Mucosa of descending colon (tissue), 3 donors: ENCODE results near the gene CMTM4. TPM values are rescaled to one million over a fixed set of nuclear protein-coding genes. Genes with fewer than 3 reads are reported as not detected.
"Not testable (repeated sequence)": the region's sequence is repeated elsewhere in the genome, so short reads cannot be mapped to it uniquely, and the experiment has no call there.

Experiments used
- ATAC-seq: fragments of 200-7000 bp; cut with Tn5 transposase; one replicate; pipeline ENCODE4 v1.9.1; 2020; ENCODE audit warnings: mild to moderate bottlenecking, moderate library complexity
- DNase-seq, 3 donors: peaks; one replicate each; pipeline ENCODE4 v3.0.0-alpha.2; 2020
- H3K36me3 ChIP-seq: fragments of 200-600 bp; one replicate; pipeline ENCODE4 v1.8.0; 2021; ENCODE audit warnings: low read depth, mild to moderate bottlenecking
- H3K4me1 ChIP-seq: fragments of 200-600 bp; one replicate; pipeline ENCODE4 v1.8.0; 2021; ENCODE audit warnings: low read depth, mild to moderate bottlenecking
- H3K4me3 ChIP-seq: fragments of 200-600 bp; one replicate; pipeline ENCODE4 v1.8.0; 2021; ENCODE audit warnings: mild to moderate bottlenecking
- H3K9me3 ChIP-seq: fragments of 200-600 bp; one replicate; pipeline ENCODE4 v1.8.0; 2021; ENCODE audit warnings: mild to moderate bottlenecking
- CTCF ChIP-seq: fragments of 200-600 bp; IDR thresholded peaks from one replicate; pipeline ENCODE4 v1.8.0; 2022; ENCODE audit warnings: antibody characterized with exemption, mild to moderate bottlenecking
- intact Hi-C, 2 donors: fragments of 100-400 bp; cut with DNase I in 1 of 2; cut with micrococcal nuclease in 1 of 2; formaldehyde crosslinking; loops; one replicate each; pipeline versions ENCODE4 v1.11.0 to v1.11.1; 2022; cut with DNase I, micrococcal nuclease
- total RNA-seq, 3 donors: library from RNA; stranded (reverse); fragmentation: NEBNext Ultra II Directional in 2 of 3; extraction: Animal tissue kit (Norgen Biotek cat#: 25700) in 2 of 3; gene quantifications; one replicate each; pipeline versions ENCODE4 v1.2.1 to v1.2.4, GENCODE V29; 2021 to 2023
- donor health status: DM: no; HTN: no; CAD: no; lungs with moderate emphysema.
- donor health status: DM: no; HTN: no; CAD: no.
- donor health status: DM: no; HTN: yes; CAD: no.

The CMTM4 gene
- total RNA-seq, 3 donors from 2014 or later = 91.6 to 208 (median 155) TPM

DNA sequence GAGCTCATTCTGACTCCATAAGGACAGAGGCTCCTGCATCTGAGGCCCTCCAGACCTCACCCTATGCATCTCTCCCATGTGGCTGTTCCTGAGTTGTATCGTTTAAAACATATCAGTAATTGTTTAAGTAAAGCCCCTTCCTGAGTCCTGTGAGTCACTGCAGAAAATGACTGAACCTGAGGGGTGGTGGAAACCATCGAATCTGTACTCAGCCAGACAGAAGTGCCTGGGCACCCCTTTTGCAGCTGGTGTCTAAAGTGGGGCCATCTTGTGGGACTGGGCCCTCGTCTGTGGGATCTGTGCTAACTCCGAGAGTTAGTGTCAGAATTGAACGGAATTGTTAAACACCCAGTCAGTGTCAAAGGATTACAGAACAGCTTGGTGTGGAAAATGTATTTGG lies 66.7 kb downstream of the CMTM4 start:
- DNase-seq = no peak
- H3K4me1 ChIP-seq = no peaks in the 10 kb centered on the region
- no peak for ATAC-seq
- TF ChIP-seq CTCF = no peak
- H3K9me3 ChIP-seq = no peaks in the 10 kb centered on the region
- intact Hi-C loops = no loop called here
- H3K36me3 ChIP-seq = no peaks in the 10 kb centered on the region
- H3K4me3 ChIP-seq = no peak overlapping the region

DNA sequence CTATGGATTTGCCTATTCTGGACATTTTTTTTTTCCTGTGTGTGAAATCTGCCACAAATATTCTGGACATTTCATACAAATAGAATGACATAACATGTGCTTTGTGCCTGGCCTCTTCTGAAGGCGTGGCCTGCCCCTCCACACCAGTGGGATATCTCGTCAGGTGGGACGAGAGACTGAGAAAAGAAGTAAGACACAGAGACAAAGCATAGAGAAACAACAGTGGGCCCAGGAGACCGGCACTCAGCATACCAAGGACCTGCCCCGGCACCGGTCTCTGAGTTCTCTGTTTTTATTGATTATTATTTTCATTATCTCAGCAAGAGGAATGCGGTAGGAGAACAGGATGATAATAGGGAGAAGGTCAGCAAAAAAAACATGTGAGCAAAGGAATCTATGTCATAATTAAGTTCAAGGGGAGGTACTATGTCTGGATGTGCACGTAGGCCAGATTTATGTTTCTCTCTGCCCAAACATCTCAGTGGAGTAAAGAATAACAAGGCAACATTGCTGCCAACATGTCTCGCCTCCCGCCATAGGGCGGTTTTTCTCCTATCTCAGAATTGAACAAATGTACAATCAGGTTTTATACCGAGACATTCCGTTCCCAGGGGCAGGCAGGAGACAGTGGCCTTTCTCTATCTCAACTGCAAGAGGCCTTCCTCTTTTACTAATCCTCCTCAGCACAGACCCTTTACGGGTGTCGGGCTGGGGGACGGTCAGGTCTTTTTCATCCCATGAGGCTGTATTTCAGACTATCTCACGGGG lies 68.7 kb downstream of the CMTM4 start:
- H3K4me3 ChIP-seq, H3K36me3 ChIP-seq, H3K4me1 ChIP-seq, ATAC-seq, H3K9me3 ChIP-seq, DNase-seq, intact Hi-C loops: not testable (repeated sequence)

- no peak overlapping the region for H3K4me3 ChIP-seq
- H3K9me3 ChIP-seq = no peaks in the 10 kb centered on the region
- H3K4me1 ChIP-seq = no peaks in the 10 kb centered on the region
- intact Hi-C loops = no loop called here
- ATAC-seq (no peak), DNase-seq (no peak)
- H3K36me3 ChIP-seq = peaks cover 6% of the 10 kb centered on the region
- no peak for TF ChIP-seq CTCF
Measured at GRCh38 chr16:66623755-66624154, 72.8 kb downstream of the CMTM4 start.

DNA sequence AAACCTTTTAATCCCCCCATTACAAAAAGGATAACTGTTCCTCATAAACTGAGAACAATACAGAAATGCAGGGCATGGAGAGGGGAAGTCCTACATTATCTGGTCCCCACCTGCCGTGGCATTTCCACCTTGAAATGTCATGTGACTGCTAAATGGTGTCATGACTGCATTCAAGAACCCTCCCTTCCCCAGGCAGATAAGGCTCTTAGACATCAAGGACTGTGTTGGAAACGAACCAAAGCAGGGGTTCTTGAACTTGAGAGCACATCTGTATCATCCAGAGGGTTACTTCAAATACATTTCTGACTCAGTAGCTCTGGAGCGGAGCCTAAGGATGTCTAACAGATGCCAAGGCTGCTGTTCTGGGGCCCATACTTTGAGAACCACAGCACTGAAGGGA lies 73.7 kb downstream of the CMTM4 start:
- Histone ChIP-seq H3K4me1 (no peaks in the 10 kb centered on the region), H3K4me3 (no peak overlapping the region), H3K9me3 (no peaks in the 10 kb centered on the region), H3K36me3 (peaks cover 6% of the 10 kb centered on the region)
- DNase-seq = no peak
- no peak for ATAC-seq
- intact Hi-C loops = no loop called here
- TF ChIP-seq CTCF = no peak

- DNase-seq (no peak), ATAC-seq (no peak)
- TF ChIP-seq CTCF = no peak
- Histone ChIP-seq H3K4me3 (no peak overlapping the region), H3K4me1 (no peaks in the 10 kb centered on the region), H3K9me3 (no peaks in the 10 kb centered on the region), H3K36me3 (peaks cover 6% of the 10 kb centered on the region)
- intact Hi-C loops = no loop called here
Measured at GRCh38 chr16:66621973-66622372, 74.6 kb downstream of the CMTM4 start.

DNA sequence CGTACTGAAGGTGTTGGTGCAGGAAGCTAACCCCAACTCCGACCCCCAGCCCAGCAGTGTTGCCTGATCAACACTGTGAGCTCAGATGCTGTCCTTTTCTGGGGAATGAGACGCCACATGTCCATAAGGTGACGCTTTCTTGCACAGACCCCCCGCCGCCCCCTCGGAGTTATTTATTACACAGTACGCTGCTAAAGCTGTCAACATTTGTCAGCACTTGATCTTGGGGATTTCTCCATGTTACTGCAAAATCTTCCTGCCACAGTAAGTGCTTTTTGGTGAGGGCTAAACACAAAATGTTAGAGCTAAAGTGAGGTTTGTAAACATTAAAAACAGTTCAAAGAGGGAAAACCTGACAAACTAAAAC lies 76.1 kb downstream of the CMTM4 start:
- Histone ChIP-seq H3K9me3 (no peaks in the 10 kb centered on the region), H3K4me1 (no peaks in the 10 kb centered on the region), H3K4me3 (no peak overlapping the region), H3K36me3 (peaks cover 6% of the 10 kb centered on the region)
- intact Hi-C loops = no loop called here
- no peak for TF ChIP-seq CTCF
- DNase-seq (no peak), ATAC-seq (no peak)
